Vein endothelial cell (primary cell): ENCODE results near the gene EPHX1. TPM values are rescaled to one million over a fixed set of nuclear protein-coding genes. Genes with fewer than 3 reads are reported as not detected.

Experiments
- total RNA-seq: library from RNA; depleted of rRNA; stranded (reverse); fragments of >200 nt; gene quantifications from 2 replicates; pipeline ENCODE4 v1.2.3, GENCODE V29; 2012

The EPHX1 gene
- total RNA-seq, result 22.7 and 34.6 TPM in 2 replicates

GRCh38 chr1:225809842-225810578 is at the start of gene EPHX1:
Gene EPHX1 (plus strand): TSS chr1:225810124. CDS start chr1:225828730, 18,606 bp downstream.

GRCh38 chr1:225777583-225778336 is 32.2 kb upstream of the EPHX1 start, which contains the start of gene SRP9:
Gene SRP9 (plus strand): TSS chr1:225777826. CDS start chr1:225777941, 115 bp downstream.

GRCh38 chr1:225881959-225882693 is 72.2 kb downstream of the EPHX1 start, which contains the start of gene TMEM63A:
Gene TMEM63A (minus strand): TSS chr1:225882380. CDS start chr1:225877580, 4,800 bp downstream.

DNA sequence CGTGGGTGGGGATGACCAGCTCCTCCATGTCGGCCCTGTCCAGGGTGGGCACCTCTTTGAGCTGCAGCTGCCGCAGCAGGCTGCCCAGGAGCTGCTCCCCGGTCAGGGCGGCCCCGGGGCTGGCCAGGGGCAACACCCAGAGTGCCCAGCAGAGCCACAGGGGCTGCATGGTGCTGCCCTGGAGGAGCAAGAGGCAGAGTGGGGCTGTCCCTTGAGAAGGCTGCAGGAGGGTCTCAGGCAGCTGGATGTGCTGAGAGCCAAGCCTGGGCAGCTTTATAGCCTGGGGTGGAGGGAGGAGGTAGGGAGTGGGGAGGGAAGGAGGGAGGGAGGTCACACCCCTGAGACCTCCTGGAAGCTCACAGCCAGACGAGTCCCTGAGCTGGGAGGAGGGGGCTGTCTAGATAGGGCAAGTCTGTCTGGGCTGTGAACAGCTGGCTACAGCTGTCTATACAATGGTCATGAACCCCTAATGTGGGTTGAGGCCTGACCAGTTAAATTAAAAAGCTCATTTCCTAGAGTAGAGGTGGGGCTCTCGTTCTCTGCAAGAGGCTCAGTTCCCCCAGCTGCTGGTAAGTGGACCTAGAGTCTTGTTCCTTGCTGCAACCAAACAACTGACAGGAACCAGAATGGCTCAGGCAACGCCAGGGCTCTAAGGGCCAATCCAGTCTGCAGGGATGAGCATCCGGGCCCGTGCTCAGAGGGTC is 79.1 kb downstream of the EPHX1 start, which contains the start of gene LEFTY1:
LEFTY1 (minus strand) TSS at position 249 of the 704 bp plus-strand sequence; CDS start at position 169, 80 bp downstream.

Other genes starting within 250 kb of the EPHX1 start
- gene ENAH, start 157.0 kb upstream of the EPHX1 start, total RNA-seq, result 60.8 and 77.9 TPM in 2 replicates
- 200 and 281 TPM in 2 replicates for gene SRP9, start 32.3 kb upstream of the EPHX1 start, total RNA-seq
- gene TMEM63A, start 72.3 kb downstream of the EPHX1 start, total RNA-seq, result 16.3 and 22.6 TPM in 2 replicates
- not detected in 2 replicates for gene LEFTY1, start 79.0 kb downstream of the EPHX1 start, total RNA-seq
- 42.1 and 43.4 TPM in 2 replicates for gene PYCR2, start 114.1 kb downstream of the EPHX1 start, total RNA-seq
- under 0.01 and 0.10 TPM in 2 replicates for gene LEFTY2, start 131.1 kb downstream of the EPHX1 start, total RNA-seq
- gene SDE2, start 189.2 kb downstream of the EPHX1 start, total RNA-seq, result 21.2 and 24.1 TPM in 2 replicates